Smooth muscle cell (in vitro differentiated cells): ENCODE measurements around the gene IGSF11. TPM values are rescaled to one million over a fixed set of nuclear protein-coding genes. Genes with fewer than 3 reads are reported as not detected.

Experiments used
- DNase-seq: peaks from one replicate; lab custom pipeline; 2025; ENCODE audit not compliant: unreplicated experiment; lab: John Stamatoyannopoulos, UW
- H2AFZ ChIP-seq: fragments of 200-600 bp; sonication (generic); 2 replicates; pipeline ENCODE4 v1.6.0; 2016; ENCODE audit warnings: antibody characterized with exemption, low read depth, mild to moderate bottlenecking
- H3F3A ChIP-seq: fragments of 200-600 bp; sonication (generic); 2 replicates; pipeline ENCODE4 v1.6.0; 2017; ENCODE audit warnings: antibody characterized with exemption, low read depth
- H3K27ac ChIP-seq: fragments of 200-600 bp; sonication (generic); 2 replicates; pipeline ENCODE4 v1.5.1; 2016; ENCODE audit warnings: low read depth, mild to moderate bottlenecking
- H3K27me3 ChIP-seq: fragments of 200-600 bp; sonication (generic); 2 replicates; pipeline ENCODE4 v1.6.1; 2016; ENCODE audit warnings: low read depth, mild to moderate bottlenecking
- H3K36me3 ChIP-seq: fragments of 200-600 bp; sonication (generic); 2 replicates; pipeline ENCODE4 v1.5.1; 2016; ENCODE audit warnings: low read depth
- H3K4me1 ChIP-seq: fragments of 200-600 bp; sonication (generic); 2 replicates; pipeline ENCODE4 v1.5.1; 2016; ENCODE audit warnings: low read depth
- H3K4me2 ChIP-seq: fragments of 200-600 bp; sonication (generic); 2 replicates; pipeline ENCODE4 v1.6.0; 2016; ENCODE audit warnings: mild to moderate bottlenecking
- H3K4me3 ChIP-seq: fragments of 200-600 bp; sonication (generic); 2 replicates; pipeline ENCODE4 v1.5.1; 2016; ENCODE audit warnings: mild to moderate bottlenecking
- H3K79me2 ChIP-seq: fragments of 200-600 bp; sonication (generic); 2 replicates; pipeline ENCODE4 v1.6.0; 2016; ENCODE audit warnings: low read depth, mild to moderate bottlenecking
- H3K9ac ChIP-seq: fragments of 200-600 bp; sonication (generic); 2 replicates; pipeline ENCODE4 v1.6.0; 2016; ENCODE audit warnings: low read depth
- H3K9me3 ChIP-seq: fragments of 200-600 bp; sonication (generic); replicated peaks from 2 replicates; pipeline ENCODE4 v1.5.1; 2016; ENCODE audit warnings: low read depth
- H4K20me1 ChIP-seq: fragments of 200-600 bp; sonication (generic); 2 replicates; pipeline ENCODE4 v1.6.0; 2016; ENCODE audit warnings: low read depth
- CTCF ChIP-seq: fragments of 200-600 bp; sonication (generic); IDR thresholded peaks from 2 replicates; pipeline ENCODE4 v1.5.1; 2017; ENCODE audit warnings: borderline replicate concordance, mild to moderate bottlenecking, antibody characterized with exemption; ENCODE audit not compliant: insufficient read depth, poor library complexity, severe bottlenecking
- WGBS: methylation state at CpG from one replicate; pipeline ENCODE4 v1.1.7; 2016; ENCODE audit warnings: low lambda C conversion rate; 5-methylcytosine and 5-hydroxymethylcytosine counted together
- polyA plus RNA-seq: library from polyadenylated mRNA; unstranded; fragments of >200 nt; fragmentation: Nextera tagmentation; extraction: Ambion mirVana; gene quantifications from 2 replicates; pipeline ENCODE4 v1.2.1, GENCODE V29; 2016
- total RNA-seq: library from RNA; depleted of rRNA; stranded (reverse); fragments of >200 nt; gene quantifications from 2 replicates; pipeline ENCODE4 v1.2.3, GENCODE V29; 2014

The IGSF11 gene
- total and polyA plus RNA-seq, 2 experiments from 2014 or later: not detected

- no peaks in the 10 kb centered on the region for H3K9me3 ChIP-seq
- no peak for TF ChIP-seq CTCF
- no peaks in the 10 kb centered on the region for H3K27me3 ChIP-seq
- H3K27ac ChIP-seq: no peak overlapping the region
- no peaks in the 10 kb centered on the region for H4K20me1 ChIP-seq
- 86% methylated on average over 10 of the region's 10 CpGs for WGBS
- H3K4me2 ChIP-seq: no peak overlapping the region
- no peaks in the 10 kb centered on the region for H3F3A ChIP-seq
- H2AFZ ChIP-seq: no peak overlapping the region
- H3K4me1 ChIP-seq: no peaks in the 10 kb centered on the region
- no peaks in the 10 kb centered on the region for H3K36me3 ChIP-seq
- H3K79me2 ChIP-seq: no peaks in the 10 kb centered on the region
- H3K9ac ChIP-seq: no peak overlapping the region
- DNase-seq: no peak
- H3K4me3 ChIP-seq: no peak overlapping the region
Measured at GRCh38 chr3:118850687-118851086, 184.0 kb downstream of the IGSF11 start.

Other genes with a start within 250 kb of the IGSF11 start
- gene TEX55, start 111.3 kb upstream of the IGSF11 start, total RNA-seq: not detected in 2 replicates
- gene TEX55, start 111.3 kb upstream of the IGSF11 start, polyA plus RNA-seq: not detected in 2 replicates
- gene UPK1B, start 138.8 kb upstream of the IGSF11 start, total RNA-seq: 6.3 and 9.1 TPM in 2 replicates
- gene UPK1B, start 138.8 kb upstream of the IGSF11 start, polyA plus RNA-seq: 1.1 and 2.8 TPM in 2 replicates
- gene B4GALT4, start 206.0 kb upstream of the IGSF11 start, total RNA-seq: 33.5 and 37.3 TPM in 2 replicates
- gene B4GALT4, start 206.0 kb upstream of the IGSF11 start, polyA plus RNA-seq: 28.8 and 36.8 TPM in 2 replicates